Heart left ventricle (tissue), 16 donors: ENCODE results near the gene TBC1D5. TPM values are rescaled to one million over a fixed set of nuclear protein-coding genes. Genes with fewer than 3 reads are reported as not detected.
A peak's percentile ranks its signal among the peaks of the same experiment; 100 is the strongest.

Experiments used
- ATAC-seq, 4 donors: fragments of 200-7000 bp; cut with Tn5 transposase; one replicate each; pipeline ENCODE4 v1.9.1; 2020 to 2022; ENCODE audit warnings: moderate library complexity in 4 of 4, mild to moderate bottlenecking in 3 of 4, moderate number of reproducible peaks in 1 of 4
- DNase-seq, 5 donors: peaks; one replicate each; pipeline ENCODE4 v3.0.0-alpha.2; 2020
- H3K27ac ChIP-seq, 12 donors: fragments of 200-600 bp; sonication (generic) in 4 of 12; one replicate each; pipeline versions ENCODE4 v1.5.0 to v1.8.0; 2016 to 2022; ENCODE audit warnings: mild to moderate bottlenecking in 2 of 12
- H3K27me3 ChIP-seq, 9 donors: fragments of 200-600 bp; sonication (generic) in 2 of 9; one replicate each; pipeline versions ENCODE4 v1.5.1 to v1.8.0; 2016 to 2022; ENCODE audit warnings: mild to moderate bottlenecking in 3 of 9
- H3K36me3 ChIP-seq, 9 donors: fragments of 200-600 bp; sonication (generic) in 2 of 9; one replicate each; pipeline versions ENCODE4 v1.5.0 to v1.8.0; 2018 to 2022; ENCODE audit warnings: mild to moderate bottlenecking in 2 of 9
- H3K4me1 ChIP-seq, 12 donors: fragments of 200-600 bp; sonication (generic) in 4 of 12; one replicate each; pipeline versions ENCODE4 v1.5.0 to v1.8.0; 2016 to 2022; ENCODE audit warnings: mild to moderate bottlenecking in 3 of 12
- H3K4me3 ChIP-seq, 12 donors: fragments of 200-600 bp; sonication (generic) in 4 of 12; one replicate each; pipeline versions ENCODE4 v1.5.0 to v1.8.0; 2017 to 2022; ENCODE audit warnings: mild to moderate bottlenecking in 9 of 12, moderate library complexity in 4 of 12
- H3K9me3 ChIP-seq, 12 donors: fragments of 200-600 bp; sonication (generic) in 4 of 12; one replicate each; pipeline versions ENCODE4 v1.5.0 to v1.8.0; 2016 to 2022; ENCODE audit warnings: mild to moderate bottlenecking in 1 of 12
- CTCF ChIP-seq, 12 donors: fragments of 200-600 bp; sonication (generic) in 4 of 12; IDR thresholded peaks; one replicate each; pipeline versions ENCODE4 v1.5.0 to v1.8.0; 2018 to 2022; ENCODE audit warnings: antibody characterized with exemption in 12 of 12, mild to moderate bottlenecking in 5 of 12
- POLR2A ChIP-seq, 2 donors: fragments of 450-650 bp; IDR thresholded peaks; one replicate each; pipeline ENCODE4 v1.6.1; 2017; ENCODE audit warnings: antibody characterized with exemption in 2 of 2, mild to moderate bottlenecking in 2 of 2, moderate library complexity in 2 of 2
- WGBS, 4 donors: extraction: QIAGEN DNeasy Blood & Tissue Kit in 2 of 4; methylation state at CpG; one replicate each; pipeline versions ENCODE4 v1.1.5 to v1.1.7; 2013 to 2018; 5-methylcytosine and 5-hydroxymethylcytosine counted together
- intact Hi-C, 10 donors: fragments of 100-400 bp; cut with DNase I; formaldehyde crosslinking; loops; one replicate each; pipeline versions ENCODE4 v1.11.1 to v1.14.2; 2022
- polyA plus RNA-seq, 2 donors: library from polyadenylated mRNA; stranded (reverse); fragments of 200-250 nt; gene quantifications; one replicate each; pipeline ENCODE4 v1.2.3, GENCODE V29; 2013
- total RNA-seq, 9 donors: library from RNA; depleted of rRNA in 2 of 9; stranded (reverse); fragments of >200 nt in 2 of 9; fragmentation: NEBNext Ultra II Directional in 3 of 9; extraction: Animal tissue kit (Norgen Biotek cat#: 25700) in 3 of 9; gene quantifications; one replicate each; pipeline versions ENCODE4 v1.1.0 to v1.2.4, GENCODE V29; 2016 to 2023
- donor health status: ischemic (EF 13 %, LVEDD 7.1; RV severe dilation, severe dysfunction).
- donor health status: healthy with polysubstance abuse.
- donor health status: DM: no; HTN: yes; CAD: no.
- donor health status: DM: no; HTN: no; CAD: no.
- donor health status: ischemic (EF 25% LVEDD 6.9; RV normal size, moderate dysfunction).
- donor health status: ischemic (EF 25% LVEDD 5.7; RV mildly dilated, moderate dysfunction).
- donor health status: healthy.
- donor health status: DM: yes; HTN: yes; CAD: no.
- donor health status: ischemic (EF 35%, LVEDD 5.7; RV mildly dilated, moderate dysfunction).
- donor health status: nonischemic (EF 11% LVEDD 7.7; RV severe dilation, severe dysfunction).
- donor health status: DM: yes; HTN: yes; CAD: no.
- donor health status: PGD.
- donor health status: ischemic (EF 29% LVEDD 5.4; RV normal size, mild dysfunction).
- donor health status: nonischemic (EF 23%, LVEDD 6.1; RV moderate dilation, normal function).

Gene TBC1D5
- total and polyA plus RNA-seq, 11 donors: 5.8 to 48.3 (median 31.1) TPM

GRCh38 chr3:17155951-17156350, 586.5 kb downstream of the TBC1D5 start:
- peaks cover 0 to 65% (median 26%) of the 10 kb centered on the region in 9 donors for H3K36me3 ChIP-seq
- H3K4me3 ChIP-seq: no peak overlapping the region
- no peak for ATAC-seq
- intact Hi-C loops: loop anchor here in 2 of 10 donors (10.0 kb wide), 2 partner anchors 111 to 271 kb away; partner anchors contain the start of gene PLCL2 (in 1 of the 2)
- 83 to 100% (median 99%) methylated on average over 1 of the region's 1 CpG for WGBS, 4 donors
- peaks cover 0 to 43% (median 8%) of the 10 kb centered on the region in 12 donors for H3K4me1 ChIP-seq
- H3K9me3 ChIP-seq: peaks cover 0 to 26% (median 8%) of the 10 kb centered on the region in 12 donors
- peak overlapping the region in 4 of 12 donors; percentile 32 to 83 (median 51) for H3K27ac ChIP-seq
- TF ChIP-seq CTCF (IDR thresholded peaks at IDR 0.05) (no peak), POLR2A (IDR thresholded peaks at IDR 0.05) (no peak)
- no peaks in the 10 kb centered on the region for H3K27me3 ChIP-seq
- no peak for DNase-seq

GRCh38 chr3:17154941-17155340, 587.5 kb downstream of the TBC1D5 start:
- Histone ChIP-seq H3K27me3 (no peaks in the 10 kb centered on the region), H3K4me3 (no peak overlapping the region), H3K4me1 (peaks cover 0 to 36% (median 7%) of the 10 kb centered on the region in 12 donors), H3K9me3 (peaks cover 0 to 33% (median 8%) of the 10 kb centered on the region in 12 donors), H3K36me3 (peaks cover 0 to 56% (median 21%) of the 10 kb centered on the region in 9 donors), H3K27ac (peak overlapping the region in 2 of 12 donors; percentile 32 to 51)
- intact Hi-C loops: loop anchor here in 2 of 10 donors (10.0 kb wide), 2 partner anchors 110 to 270 kb away; partner anchors contain the start of gene PLCL2 (in 1 of the 2)
- TF ChIP-seq POLR2A (IDR thresholded peaks at IDR 0.05) (no peak), CTCF (IDR thresholded peaks at IDR 0.05) (no peak)
- 79 to 89% (median 88%) methylated on average over 10 of the region's 10 CpGs for WGBS, 4 donors
- ATAC-seq (no peak), DNase-seq (no peak)

GRCh38 chr3:17154221-17154620, 588.2 kb downstream of the TBC1D5 start:
- H3K9me3 ChIP-seq: peaks cover 0 to 33% (median 8%) of the 10 kb centered on the region in 12 donors
- no peak for ATAC-seq
- H3K4me3 ChIP-seq: no peak overlapping the region
- peaks cover 0 to 50% (median 20%) of the 10 kb centered on the region in 9 donors for H3K36me3 ChIP-seq
- 98 to 99% (median 98%) methylated on average over 5 of the region's 5 CpGs for WGBS, 4 donors
- H3K27me3 ChIP-seq: no peaks in the 10 kb centered on the region
- intact Hi-C loops: loop anchor here in 2 of 10 donors (10.0 kb wide), 2 partner anchors 109 to 269 kb away; partner anchors contain the start of gene PLCL2 (in 1 of the 2)
- no peak for DNase-seq
- TF ChIP-seq CTCF (IDR thresholded peaks at IDR 0.05): no peak
- no peak for TF ChIP-seq POLR2A (IDR thresholded peaks at IDR 0.05)
- H3K27ac ChIP-seq: no peak overlapping the region
- peaks cover 0 to 29% (median 5%) of the 10 kb centered on the region in 12 donors for H3K4me1 ChIP-seq

GRCh38 chr3:17153209-17153608, 589.2 kb downstream of the TBC1D5 start:
- H3K4me3 ChIP-seq: no peak overlapping the region
- H3K36me3 ChIP-seq: peaks cover 0 to 47% (median 16%) of the 10 kb centered on the region in 9 donors
- WGBS, 4 donors: 95 to 99% (median 97%) methylated on average over 4 of the region's 4 CpGs
- no peaks in the 10 kb centered on the region for H3K27me3 ChIP-seq
- peaks cover 0 to 22% (median 0%) of the 10 kb centered on the region in 12 donors for H3K4me1 ChIP-seq
- intact Hi-C loops: loop anchor here in 2 of 10 donors (10.0 kb wide), 2 partner anchors 108 to 268 kb away; partner anchors contain the start of gene PLCL2 (in 1 of the 2)
- no peak overlapping the region for H3K27ac ChIP-seq
- H3K9me3 ChIP-seq: peaks cover 0 to 33% (median 8%) of the 10 kb centered on the region in 12 donors
- ATAC-seq (no peak), DNase-seq (no peak)
- no peak for TF ChIP-seq POLR2A (IDR thresholded peaks at IDR 0.05)
- no peak for TF ChIP-seq CTCF (IDR thresholded peaks at IDR 0.05)
